ENCODE results near the gene CXXC5. TPM values are rescaled to one million over a fixed set of nuclear protein-coding genes. Genes with fewer than 3 reads are reported as not detected.
"Not testable (repeated sequence)": the region's sequence is repeated elsewhere in the genome, so short reads cannot be mapped to it uniquely, and the experiment has no call there.

CXXC5 gene
- total RNA-seq, 2 donors from 2014 or later, result 32.3 to 40.4 TPM

DNA sequence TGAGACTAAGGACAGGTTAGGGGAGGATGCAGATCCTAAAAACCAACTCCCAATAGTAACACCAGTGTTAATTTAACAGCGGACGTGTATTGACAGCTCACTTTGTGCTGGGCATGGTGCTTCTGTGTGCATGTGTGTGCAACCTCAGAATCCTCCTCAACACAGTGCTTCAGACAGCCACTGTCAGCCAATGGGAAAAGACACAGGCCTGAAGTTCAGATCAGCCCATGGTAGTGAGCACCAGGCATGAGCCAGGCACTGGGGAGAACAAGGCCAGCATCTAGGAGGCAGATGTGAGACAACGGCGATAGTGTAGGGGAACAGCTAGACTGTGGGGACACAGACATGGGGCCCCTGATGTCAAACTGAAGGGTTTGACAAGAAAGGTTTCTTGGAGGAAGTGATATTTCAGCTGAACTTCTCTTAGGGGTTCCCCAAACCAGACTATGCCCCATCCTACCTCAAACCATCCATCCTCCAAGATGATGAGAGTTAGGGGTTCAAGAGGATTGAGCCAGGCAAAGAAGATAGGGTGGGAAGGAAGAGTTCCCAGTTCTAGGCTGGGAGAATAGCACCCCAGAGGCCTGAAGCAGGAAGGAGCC is 75.9 kb downstream of the CXXC5 start:
- Histone ChIP-seq H3K36me3 (no peaks in the 10 kb centered on the region), H3K9ac (ENCODE audit: low read depth in 2 of 2, low read length in 2 of 2) (no peak overlapping the region), H3K4me1 (no peaks in the 10 kb centered on the region), H3K27ac (no peak overlapping the region), H3K27me3 (no peaks in the 10 kb centered on the region), H3K9me3 (no peaks in the 10 kb centered on the region), H3K4me3 (no peak overlapping the region)
- no peak for TF ChIP-seq CTCF (IDR thresholded peaks at IDR 0.05)
- intact Hi-C loops (cut with DNase I), result no loop called here
- no peak for DNase-seq

DNA sequence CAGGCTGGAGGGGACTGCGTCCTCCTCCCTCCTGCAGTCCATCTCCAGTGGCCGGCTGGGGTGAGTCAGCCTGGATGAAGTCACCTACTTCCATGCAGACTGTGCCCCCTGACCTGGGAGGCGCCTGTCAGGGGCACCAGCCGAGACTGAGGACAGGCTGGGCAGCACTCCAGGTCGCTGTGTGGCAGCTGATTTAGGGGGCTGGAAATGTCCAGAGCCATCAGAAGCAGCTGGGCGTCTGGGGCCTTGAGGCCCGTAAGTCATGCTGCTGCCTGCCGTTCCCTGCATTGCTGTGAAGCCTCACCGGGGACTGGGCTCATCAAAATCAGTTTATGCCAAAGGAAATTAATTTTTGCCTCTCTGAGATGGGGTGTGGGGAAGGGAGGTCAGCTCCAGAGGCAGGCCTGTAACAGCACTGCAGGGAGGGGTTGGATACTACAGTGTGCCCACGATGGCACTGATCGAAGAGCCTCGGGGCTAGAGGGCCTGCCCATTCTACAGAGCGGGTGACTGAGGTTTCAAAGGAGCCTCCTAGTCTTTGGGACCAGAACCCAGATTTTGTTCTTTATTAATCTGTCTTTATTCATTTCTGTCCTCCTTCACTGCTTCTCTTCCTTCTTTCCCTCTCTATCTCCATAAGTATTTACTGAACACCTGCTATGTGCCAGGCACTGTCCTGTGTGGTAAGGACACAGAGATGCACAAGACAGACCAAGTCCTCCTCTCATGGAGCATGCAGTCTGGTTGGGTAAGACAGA is 77.1 kb downstream of the CXXC5 start:
- no peak overlapping the region for H3K27ac ChIP-seq
- no peak overlapping the region for H3K9ac ChIP-seq (ENCODE audit: low read depth in 2 of 2, low read length in 2 of 2)
- intact Hi-C loops (cut with DNase I), result no loop called here
- no peaks in the 10 kb centered on the region for H3K4me1 ChIP-seq
- no peaks in the 10 kb centered on the region for H3K9me3 ChIP-seq
- no peak for TF ChIP-seq CTCF (IDR thresholded peaks at IDR 0.05)
- no peaks in the 10 kb centered on the region for H3K36me3 ChIP-seq
- H3K4me3 ChIP-seq, result no peak overlapping the region
- H3K27me3 ChIP-seq, result no peaks in the 10 kb centered on the region
- DNase-seq, result peak; percentile 40

DNA sequence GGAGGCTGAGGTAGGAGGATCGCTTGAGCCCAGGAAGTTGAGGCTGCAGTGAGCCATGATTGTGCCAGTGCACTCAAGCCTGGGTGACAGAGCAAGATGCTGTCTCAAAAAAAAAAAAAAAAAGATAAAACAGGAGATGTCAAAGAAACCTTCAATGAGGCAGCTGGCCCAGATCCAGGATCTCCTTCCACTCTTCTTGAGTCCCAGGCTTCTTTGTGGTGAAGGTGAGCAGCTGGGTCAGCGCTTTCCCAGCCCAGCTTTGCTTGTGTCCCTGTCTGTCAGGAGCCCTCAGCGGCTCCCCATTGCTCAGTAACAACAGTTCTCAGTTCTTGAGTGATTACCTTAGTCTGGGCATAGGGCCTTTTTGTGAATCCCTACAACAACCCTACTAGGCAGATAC is 78.1 kb downstream of the CXXC5 start:
- Histone ChIP-seq H3K9ac (ENCODE audit: low read depth in 2 of 2, low read length in 2 of 2) (no peak overlapping the region), H3K4me1 (no peaks in the 10 kb centered on the region), H3K27me3 (no peaks in the 10 kb centered on the region), H3K36me3 (no peaks in the 10 kb centered on the region), H3K27ac (no peak overlapping the region), H3K9me3 (no peaks in the 10 kb centered on the region), H3K4me3 (no peak overlapping the region)
- no peak for TF ChIP-seq CTCF (IDR thresholded peaks at IDR 0.05)
- DNase-seq, result no peak
- intact Hi-C loops (cut with DNase I), result no loop called here

DNA sequence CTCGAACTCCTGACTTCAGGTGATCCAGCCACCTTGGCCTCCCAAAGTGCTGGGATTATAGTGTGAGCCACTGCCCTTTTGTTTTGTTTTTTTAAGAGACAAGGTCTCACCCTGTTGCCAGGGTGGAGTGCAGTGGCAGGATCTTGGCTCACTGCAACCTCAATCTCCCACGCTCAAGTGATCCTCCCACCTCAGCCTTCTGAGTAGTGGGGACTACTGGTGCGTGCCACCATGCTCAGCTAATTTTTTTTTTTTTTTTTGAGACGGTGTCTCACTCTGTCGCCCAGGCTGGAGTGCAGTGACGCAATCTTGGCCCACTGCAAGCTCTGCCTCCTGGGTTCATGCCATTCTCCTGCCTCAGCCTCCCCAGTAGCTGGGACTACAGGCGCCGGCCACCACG is 79.5 kb downstream of the CXXC5 start:
- intact Hi-C loops (cut with DNase I); DNase-seq; H3K4me3 ChIP-seq; H3K9ac ChIP-seq (ENCODE audit: low read depth in 2 of 2, low read length in 2 of 2); H3K4me1 ChIP-seq; H3K27ac ChIP-seq; H3K27me3 ChIP-seq; H3K9me3 ChIP-seq; H3K36me3 ChIP-seq: not testable (repeated sequence)

DNA sequence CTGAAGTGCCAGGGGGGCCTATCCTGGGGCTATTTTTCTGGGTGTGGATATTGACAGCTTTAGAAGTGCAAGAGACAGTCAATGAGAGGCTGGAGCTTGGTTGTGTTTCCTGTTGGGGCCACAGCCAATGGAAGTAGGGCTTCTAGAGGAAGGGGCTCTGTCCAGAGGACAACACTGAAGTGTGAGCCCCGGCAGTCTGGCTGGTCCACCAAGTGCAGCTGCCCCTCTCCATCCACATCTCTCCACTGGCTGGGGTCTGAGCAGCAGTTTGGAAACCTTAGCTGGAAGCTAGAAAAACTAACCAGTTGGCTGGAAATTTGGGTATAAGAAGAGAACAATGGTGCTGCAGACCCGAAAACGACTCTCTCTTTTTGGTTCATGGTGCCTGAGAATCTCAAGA is 83.1 kb downstream of the CXXC5 start:
- Histone ChIP-seq H3K9me3 (no peaks in the 10 kb centered on the region), H3K9ac (ENCODE audit: low read depth in 2 of 2, low read length in 2 of 2) (no peak overlapping the region), H3K27me3 (no peaks in the 10 kb centered on the region), H3K27ac (no peak overlapping the region), H3K4me3 (no peak overlapping the region), H3K4me1 (no peaks in the 10 kb centered on the region), H3K36me3 (no peaks in the 10 kb centered on the region)
- TF ChIP-seq CTCF (IDR thresholded peaks at IDR 0.05), result no peak
- DNase-seq, result no peak
- intact Hi-C loops (cut with DNase I), result no loop called here

DNA sequence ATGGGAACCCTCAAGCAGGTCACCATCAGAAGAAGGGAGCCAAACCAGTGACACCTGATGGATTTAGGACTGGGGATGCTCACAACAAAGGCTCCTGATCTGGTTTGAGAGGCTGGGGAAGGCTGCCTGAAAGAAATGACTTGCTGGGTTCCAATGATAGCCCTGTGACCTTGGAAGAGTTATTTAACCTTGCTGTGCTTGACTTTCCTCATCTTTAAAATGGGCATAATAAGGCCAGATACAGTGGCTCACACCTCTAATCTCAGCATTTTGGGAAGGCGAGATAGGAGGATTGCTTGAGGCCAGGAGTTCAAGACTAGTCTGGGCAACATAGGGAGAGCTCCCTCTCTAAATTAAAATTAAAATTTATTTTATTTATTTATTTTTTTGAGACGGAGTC is 83.9 kb downstream of the CXXC5 start:
- Histone ChIP-seq H3K9ac (ENCODE audit: low read depth in 2 of 2, low read length in 2 of 2) (no peak overlapping the region), H3K4me1 (no peaks in the 10 kb centered on the region), H3K4me3 (no peak overlapping the region), H3K9me3 (no peaks in the 10 kb centered on the region), H3K36me3 (no peaks in the 10 kb centered on the region), H3K27me3 (no peaks in the 10 kb centered on the region), H3K27ac (no peak overlapping the region)
- intact Hi-C loops (cut with DNase I), result no loop called here
- DNase-seq, result no peak
- no peak for TF ChIP-seq CTCF (IDR thresholded peaks at IDR 0.05)

All from colonic mucosa (tissue), 4 donors.